OCI-LY3 (cell line): ENCODE data around the gene SIVA1.

ENCODE experiments used
- H2AFZ ChIP-seq: fragments of 200-600, 300-600 bp; shearing (Covaris generic); 2 replicates; pipeline ENCODE4 v1.6.0; 2014; ENCODE audit warnings: antibody characterized with exemption, low read depth, low read length
- H3K27ac ChIP-seq: fragments of 200-600, 300-600 bp; sonication (generic); 2 replicates; pipeline ENCODE4 v1.5.1; 2014; ENCODE audit warnings: mild to moderate bottlenecking, low read length, moderate library complexity, mixed read lengths
- H3K27me3 ChIP-seq: fragments of 200-600, 300-600 bp; sonication (generic); 2 replicates; pipeline ENCODE4 v1.6.1; 2014; ENCODE audit warnings: low read depth, low read length, mixed read lengths
- H3K36me3 ChIP-seq: fragments of 200-600, 300-600 bp; sonication (generic); replicated peaks from 2 replicates; pipeline ENCODE3; 2014; ENCODE audit warnings: low read depth, low read length, mixed read lengths
- H3K4me1 ChIP-seq: fragments of 300-600, 200-600 bp; sonication (generic); 2 replicates; pipeline ENCODE4 v1.6.1; 2014; ENCODE audit warnings: low read length, mixed read lengths
- H3K4me2 ChIP-seq: fragments of 200-600, 300-600 bp; sonication (generic); 2 replicates; pipeline ENCODE4 v1.6.1; 2014; ENCODE audit warnings: low read length, mixed read lengths
- H3K4me3 ChIP-seq: fragments of 300-600, 200-600 bp; sonication (generic); 2 replicates; pipeline ENCODE4 v1.5.1; 2014; ENCODE audit warnings: antibody characterized with exemption, mild to moderate bottlenecking, low read length, moderate library complexity
- H3K79me2 ChIP-seq: fragments of 300-600, 200-600 bp; shearing (Covaris generic); 2 replicates; pipeline ENCODE4 v1.6.1; 2014; ENCODE audit warnings: mild to moderate bottlenecking, low read length, mixed read lengths
- H3K9ac ChIP-seq: fragments of 300-600, 200-600 bp; shearing (Covaris generic); 2 replicates; pipeline ENCODE4 v1.6.0; 2014; ENCODE audit warnings: mild to moderate bottlenecking, low read length, moderate library complexity
- H3K9me3 ChIP-seq: fragments of 200-600, 300-600 bp; shearing (Covaris generic); 2 replicates; pipeline ENCODE4 v1.6.1; 2014; ENCODE audit warnings: low read length, mixed read lengths; ENCODE audit not compliant: insufficient read depth
- H4K20me1 ChIP-seq: fragments of 200-600, 300-600 bp; sonication (generic); 2 replicates; pipeline ENCODE4 v1.6.1; 2016; ENCODE audit warnings: low read length, mixed read lengths; ENCODE audit not compliant: insufficient read depth
- EZH2phosphoT487 ChIP-seq: fragments of 200-600 bp; shearing (Covaris generic); IDR thresholded peaks from 2 replicates; pipeline ENCODE4 v1.6.1; 2018; ENCODE audit warnings: antibody characterized with exemption, mixed run types, low read depth
- TF ChIP-seq, protein P1 (sequence below): fragments of 200-600, 300-600 bp; sonication (generic); IDR thresholded peaks from 2 replicates; pipeline ENCODE4 v1.5.1; 2014; ENCODE audit warnings: antibody characterized with exemption, low read length, low read depth

The SIVA1 gene

DNA sequence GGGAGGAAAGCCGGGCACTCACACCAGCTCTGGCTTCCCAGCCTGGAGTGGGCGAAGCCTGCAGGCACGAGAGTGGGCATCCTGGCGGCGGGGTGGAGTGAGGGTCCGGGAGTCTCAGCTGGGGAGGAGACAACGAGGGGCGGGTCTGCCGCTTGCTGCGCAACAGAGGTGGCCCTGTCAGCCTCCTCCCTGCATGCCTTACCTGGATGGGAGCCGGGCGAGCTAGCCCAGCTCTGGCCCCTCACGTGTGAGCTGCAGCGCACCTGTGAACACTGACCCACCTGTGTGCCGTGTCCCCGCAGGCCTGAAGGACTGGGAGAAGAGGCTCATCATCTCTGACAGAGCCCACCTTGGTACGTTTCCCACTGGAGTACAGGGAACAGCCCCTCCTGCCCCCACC is 13.9 kb upstream of the SIVA1 start:
- Histone ChIP-seq H4K20me1 (no peaks in the 10 kb centered on the region), H3K27me3 (no peaks in the 10 kb centered on the region), H3K9me3 (no peaks in the 10 kb centered on the region), H3K36me3 (no peaks in the 10 kb centered on the region), H3K27ac (no peak overlapping the region), H3K4me2 (no peak overlapping the region), H3K79me2 (no peaks in the 10 kb centered on the region), H3K9ac (no peak overlapping the region), H3K4me3 (no peak overlapping the region), H3K4me1 (no peaks in the 10 kb centered on the region), H2AFZ (no peak overlapping the region)
- no peak for TF ChIP-seq EZH2phosphoT487
- TF ChIP-seq, protein P1, sequence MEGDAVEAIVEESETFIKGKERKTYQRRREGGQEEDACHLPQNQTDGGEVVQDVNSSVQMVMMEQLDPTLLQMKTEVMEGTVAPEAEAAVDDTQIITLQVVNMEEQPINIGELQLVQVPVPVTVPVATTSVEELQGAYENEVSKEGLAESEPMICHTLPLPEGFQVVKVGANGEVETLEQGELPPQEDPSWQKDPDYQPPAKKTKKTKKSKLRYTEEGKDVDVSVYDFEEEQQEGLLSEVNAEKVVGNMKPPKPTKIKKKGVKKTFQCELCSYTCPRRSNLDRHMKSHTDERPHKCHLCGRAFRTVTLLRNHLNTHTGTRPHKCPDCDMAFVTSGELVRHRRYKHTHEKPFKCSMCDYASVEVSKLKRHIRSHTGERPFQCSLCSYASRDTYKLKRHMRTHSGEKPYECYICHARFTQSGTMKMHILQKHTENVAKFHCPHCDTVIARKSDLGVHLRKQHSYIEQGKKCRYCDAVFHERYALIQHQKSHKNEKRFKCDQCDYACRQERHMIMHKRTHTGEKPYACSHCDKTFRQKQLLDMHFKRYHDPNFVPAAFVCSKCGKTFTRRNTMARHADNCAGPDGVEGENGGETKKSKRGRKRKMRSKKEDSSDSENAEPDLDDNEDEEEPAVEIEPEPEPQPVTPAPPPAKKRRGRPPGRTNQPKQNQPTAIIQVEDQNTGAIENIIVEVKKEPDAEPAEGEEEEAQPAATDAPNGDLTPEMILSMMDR, result no peak

DNA sequence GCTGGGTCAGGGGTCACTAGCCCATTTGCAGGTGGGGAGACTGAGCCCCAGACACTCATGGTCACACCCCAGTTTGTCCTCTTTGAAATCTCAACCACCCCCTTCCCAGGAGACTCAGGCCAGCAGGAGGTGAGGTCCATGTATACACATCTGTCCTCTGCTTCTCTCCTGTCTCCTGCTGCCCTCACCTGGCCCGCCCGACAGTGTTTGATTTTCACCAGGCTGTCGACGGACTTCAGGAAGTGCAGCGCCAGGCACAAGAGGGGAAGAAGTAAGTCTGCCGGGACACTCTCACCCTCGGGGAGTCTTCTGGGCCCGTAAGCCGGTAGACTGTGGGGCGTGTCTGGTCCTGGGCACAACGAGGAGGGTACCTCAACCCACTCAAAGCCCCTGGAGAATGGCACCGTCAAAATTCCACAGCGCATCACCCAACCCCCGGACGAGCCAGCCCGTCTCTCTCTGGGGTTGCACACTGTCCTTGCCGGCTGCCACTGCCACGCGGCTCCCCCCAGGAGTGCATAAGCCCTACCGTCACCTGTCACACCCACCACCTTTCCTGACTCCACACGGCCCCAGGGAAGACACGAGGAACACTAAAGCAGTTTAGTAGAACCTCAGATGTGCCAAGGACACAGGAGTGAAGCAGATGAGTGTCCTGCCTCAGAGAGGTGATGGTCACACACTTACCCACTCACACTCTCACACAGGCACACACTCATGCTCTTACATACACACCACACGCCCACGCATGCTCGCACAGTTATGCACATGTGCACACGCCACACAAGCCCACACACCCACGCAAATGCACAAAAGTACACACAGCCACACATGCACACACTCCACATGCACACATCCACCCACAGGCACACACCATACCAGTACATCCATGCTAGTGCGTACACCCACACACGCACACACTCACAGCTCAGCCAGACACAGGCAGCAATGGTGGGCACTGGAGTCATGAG is 13.1 kb upstream of the SIVA1 start:
- H3K36me3 ChIP-seq, result no peaks in the 10 kb centered on the region
- no peaks in the 10 kb centered on the region for H3K79me2 ChIP-seq
- no peak overlapping the region for H3K9ac ChIP-seq
- TF ChIP-seq, protein P1, result no peak
- TF ChIP-seq EZH2phosphoT487, result no peak
- no peaks in the 10 kb centered on the region for H3K27me3 ChIP-seq
- H3K4me3 ChIP-seq, result no peak overlapping the region
- H3K9me3 ChIP-seq, result no peaks in the 10 kb centered on the region
- no peak overlapping the region for H3K4me2 ChIP-seq
- no peak overlapping the region for H2AFZ ChIP-seq
- H3K27ac ChIP-seq, result no peak overlapping the region
- no peaks in the 10 kb centered on the region for H4K20me1 ChIP-seq
- H3K4me1 ChIP-seq, result no peaks in the 10 kb centered on the region

DNA sequence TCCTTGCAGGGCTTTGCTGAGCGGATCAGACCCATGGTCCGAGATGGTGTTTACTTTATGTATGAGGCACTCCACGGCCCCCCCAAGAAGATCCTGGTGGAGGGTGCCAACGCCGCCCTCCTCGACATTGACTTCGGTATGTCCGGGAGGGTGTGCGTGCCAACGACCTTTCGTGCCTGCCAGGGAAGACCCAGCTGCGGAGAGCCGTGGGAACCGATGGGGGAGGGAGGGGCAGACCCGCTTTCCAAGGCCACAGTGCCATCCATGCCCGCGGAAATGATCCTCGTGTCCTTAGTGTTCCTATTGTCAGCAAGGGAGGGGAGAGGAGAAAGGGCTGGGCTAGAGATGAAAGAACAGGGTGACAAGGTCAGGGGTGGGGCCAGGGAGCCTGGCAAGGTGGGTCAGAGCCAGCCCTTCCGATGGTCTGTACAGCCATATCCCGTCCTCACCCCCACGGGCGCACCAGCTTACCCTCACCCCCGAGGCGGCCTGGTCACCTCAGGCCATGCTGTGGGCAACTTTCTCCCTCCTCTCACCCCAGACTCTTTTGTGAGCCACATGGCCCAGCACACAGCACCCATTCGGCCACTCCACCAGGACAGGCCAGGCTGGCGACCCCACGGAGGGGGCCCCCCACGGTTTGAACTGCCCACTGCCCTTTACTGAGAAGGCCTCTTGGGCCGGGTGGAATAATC is 11.7 kb upstream of the SIVA1 start:
- Histone ChIP-seq H2AFZ (no peak overlapping the region), H4K20me1 (no peaks in the 10 kb centered on the region), H3K27ac (no peak overlapping the region), H3K79me2 (no peaks in the 10 kb centered on the region), H3K4me2 (no peak overlapping the region), H3K27me3 (no peaks in the 10 kb centered on the region), H3K9ac (no peak overlapping the region), H3K4me1 (peaks cover 4% of the 10 kb centered on the region; the same call in 1 of the 2 replicates), H3K9me3 (no peaks in the 10 kb centered on the region), H3K36me3 (no peaks in the 10 kb centered on the region), H3K4me3 (no peak overlapping the region)
- TF ChIP-seq, protein P1, result no peak
- TF ChIP-seq EZH2phosphoT487, result no peak

GRCh38 chr14:104741803-104742251 is 11.1 kb upstream of the SIVA1 start:
- TF ChIP-seq, protein P1, result no peak
- TF ChIP-seq EZH2phosphoT487, result no peak
- no peaks in the 10 kb centered on the region for H4K20me1 ChIP-seq
- no peaks in the 10 kb centered on the region for H3K36me3 ChIP-seq
- H3K4me2 ChIP-seq, result no peak overlapping the region
- H3K79me2 ChIP-seq, result no peaks in the 10 kb centered on the region
- H3K27ac ChIP-seq, result no peak overlapping the region
- no peaks in the 10 kb centered on the region for H3K9me3 ChIP-seq
- H3K9ac ChIP-seq, result no peak overlapping the region
- H2AFZ ChIP-seq, result no peak overlapping the region
- H3K4me3 ChIP-seq, result no peak overlapping the region
- H3K4me1 ChIP-seq, result peaks cover 4% of the 10 kb centered on the region; the same call in 1 of the 2 replicates
- no peaks in the 10 kb centered on the region for H3K27me3 ChIP-seq
